ENCODE results near the gene ROCK1.

DNA sequence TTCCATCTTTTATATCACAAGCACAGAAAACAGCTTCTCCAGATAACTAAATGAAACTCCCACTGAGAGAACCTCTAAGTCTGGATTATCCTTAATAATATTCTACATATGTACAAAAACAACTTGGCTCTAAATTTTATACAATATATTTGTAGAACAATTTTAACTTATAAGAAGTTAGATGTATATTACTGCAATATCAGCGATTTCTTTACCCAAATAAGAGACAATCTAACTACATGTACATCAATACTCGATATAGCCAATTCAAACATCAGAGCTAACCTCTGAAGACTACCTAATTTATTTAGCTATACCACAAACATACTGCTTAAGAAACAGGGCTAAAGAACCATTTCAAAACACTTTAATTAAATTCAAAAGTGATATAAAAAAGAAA, 148.6 kb downstream of the ROCK1 start:
- TF ChIP-seq, protein P1, sequence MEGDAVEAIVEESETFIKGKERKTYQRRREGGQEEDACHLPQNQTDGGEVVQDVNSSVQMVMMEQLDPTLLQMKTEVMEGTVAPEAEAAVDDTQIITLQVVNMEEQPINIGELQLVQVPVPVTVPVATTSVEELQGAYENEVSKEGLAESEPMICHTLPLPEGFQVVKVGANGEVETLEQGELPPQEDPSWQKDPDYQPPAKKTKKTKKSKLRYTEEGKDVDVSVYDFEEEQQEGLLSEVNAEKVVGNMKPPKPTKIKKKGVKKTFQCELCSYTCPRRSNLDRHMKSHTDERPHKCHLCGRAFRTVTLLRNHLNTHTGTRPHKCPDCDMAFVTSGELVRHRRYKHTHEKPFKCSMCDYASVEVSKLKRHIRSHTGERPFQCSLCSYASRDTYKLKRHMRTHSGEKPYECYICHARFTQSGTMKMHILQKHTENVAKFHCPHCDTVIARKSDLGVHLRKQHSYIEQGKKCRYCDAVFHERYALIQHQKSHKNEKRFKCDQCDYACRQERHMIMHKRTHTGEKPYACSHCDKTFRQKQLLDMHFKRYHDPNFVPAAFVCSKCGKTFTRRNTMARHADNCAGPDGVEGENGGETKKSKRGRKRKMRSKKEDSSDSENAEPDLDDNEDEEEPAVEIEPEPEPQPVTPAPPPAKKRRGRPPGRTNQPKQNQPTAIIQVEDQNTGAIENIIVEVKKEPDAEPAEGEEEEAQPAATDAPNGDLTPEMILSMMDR (IDR thresholded peaks at IDR 0.05) = no peak
- no peak for TF ChIP-seq POLR2A (IDR thresholded peaks at IDR 0.05)
